Sigmoid colon (tissue), 7 donors: ENCODE results near the gene EFNA5. TPM values are rescaled to one million over a fixed set of nuclear protein-coding genes. Genes with fewer than 3 reads are reported as not detected.
"Not testable (repeated sequence)": the region's sequence is repeated elsewhere in the genome, so short reads cannot be mapped to it uniquely, and the experiment has no call there.

Experiments used
- DNase-seq: peaks from one replicate; pipeline ENCODE4 v3.0.0-alpha.2; 2019
- H3K27ac ChIP-seq, 4 donors: fragments of 200-600 bp; sonication (generic); one replicate each; pipeline ENCODE4 v1.5.1; 2016 to 2019; ENCODE audit warnings: mild to moderate bottlenecking in 1 of 4
- H3K27me3 ChIP-seq, 3 donors: fragments of 200-600 bp; sonication (generic); one replicate each; pipeline ENCODE4 v1.5.1; 2019; ENCODE audit warnings: mild to moderate bottlenecking in 1 of 3
- H3K36me3 ChIP-seq, 4 donors: fragments of 200-600 bp; sonication (generic); one replicate each; pipeline ENCODE4 v1.5.1; 2016 to 2019
- H3K4me1 ChIP-seq, 4 donors: fragments of 200-600 bp; sonication (generic); one replicate each; pipeline ENCODE4 v1.5.1; 2017 to 2019
- H3K4me3 ChIP-seq, 4 donors: fragments of 200-600 bp; sonication (generic); one replicate each; pipeline ENCODE4 v1.5.1; 2017 to 2019; ENCODE audit warnings: mild to moderate bottlenecking in 2 of 4, moderate library complexity in 1 of 4
- H3K9me3 ChIP-seq, 4 donors: fragments of 200-600 bp in 3 of 4; sonication (generic) in 3 of 4; one replicate each; pipeline versions ENCODE4 v1.5.1 to v1.6.1; 2013 to 2019
- EP300 ChIP-seq, 4 donors: sonication (generic); formaldehyde crosslinking; IDR thresholded peaks; one replicate each; pipeline ENCODE4 v1.6.1; 2017; ENCODE audit warnings: antibody characterized with exemption in 4 of 4
- POLR2A ChIP-seq, 2 donors: fragments of 450-650 bp; IDR thresholded peaks; one replicate each; pipeline ENCODE4 v1.6.1; 2016; ENCODE audit warnings: antibody characterized with exemption in 2 of 2, mild to moderate bottlenecking in 2 of 2, moderate library complexity in 2 of 2
- POLR2AphosphoS5 ChIP-seq, 4 donors: sonication (generic); formaldehyde crosslinking; IDR thresholded peaks; one replicate each; pipeline ENCODE4 v1.6.1; 2017; ENCODE audit warnings: antibody characterized with exemption in 4 of 4
- WGBS, 2 donors: extraction: QIAGEN DNeasy Blood & Tissue Kit; methylation state at CpG; one replicate each; pipeline ENCODE4 v1.1.7; 2013; 5-methylcytosine and 5-hydroxymethylcytosine counted together
- intact Hi-C: fragments of 100-400 bp; cut with DNase I; formaldehyde crosslinking; loops from one replicate; pipeline ENCODE4 v1.15.1; 2023
- polyA plus RNA-seq, 3 donors: library from polyadenylated mRNA; stranded (reverse); fragments of 200-250 nt; gene quantifications; one replicate each; pipeline ENCODE4 v1.2.3, GENCODE V29; 2013
- total RNA-seq, 4 donors: library from RNA; depleted of rRNA; stranded (reverse); fragments of >200 nt; gene quantifications; one replicate each; pipeline ENCODE4 v1.1.0, GENCODE V29; 2016
- TF ChIP-seq, protein P1 (sequence below), 4 experiments: fragments of 450-650 bp in 3 of 4; fragments of 200-600 bp in 1 of 4; IDR thresholded peaks; one replicate each; pipeline ENCODE4 v1.5.1; 2016 to 2019; ENCODE audit warnings: antibody characterized with exemption in 4 of 4, mild to moderate bottlenecking in 3 of 4, moderate library complexity in 2 of 4
- donor health status: healthy with polysubstance abuse.
- donor health status: Bipolar disorder and iron deficiency.
- donor health status: healthy.

EFNA5 gene
- total and polyA plus RNA-seq, 7 donors = 0.60 to 10.8 (median 6.8) TPM

DNA sequence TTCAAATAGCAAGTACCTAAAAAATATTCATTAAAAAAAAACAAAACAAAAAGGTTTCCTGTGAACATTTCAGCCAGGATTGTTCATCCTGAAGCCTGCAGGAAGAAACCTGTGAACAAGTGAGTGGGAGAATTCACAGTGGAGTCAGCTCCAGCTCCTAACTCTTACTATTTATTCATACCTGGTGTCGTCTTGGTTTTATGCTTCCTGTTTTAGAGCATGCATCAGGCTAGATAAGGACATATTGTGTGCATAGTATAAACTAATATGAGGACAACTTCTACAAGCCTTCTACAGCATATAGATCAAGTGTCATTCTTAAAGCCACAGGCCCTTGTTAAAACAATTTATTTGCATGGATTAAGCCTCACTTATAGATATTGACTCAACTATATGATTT lies 169.9 kb downstream of the EFNA5 start:
- DNase-seq = no peak
- peaks cover 0 to 7% (median 0%) of the 10 kb centered on the region in 4 donors for H3K4me1 ChIP-seq
- 12 to 27% methylated on average over 1 of the region's 1 CpG for WGBS, 2 donors
- H3K27ac ChIP-seq = no peak overlapping the region
- H3K27me3 ChIP-seq = no peaks in the 10 kb centered on the region
- H3K4me3 ChIP-seq = no peak overlapping the region
- TF ChIP-seq, protein P1, sequence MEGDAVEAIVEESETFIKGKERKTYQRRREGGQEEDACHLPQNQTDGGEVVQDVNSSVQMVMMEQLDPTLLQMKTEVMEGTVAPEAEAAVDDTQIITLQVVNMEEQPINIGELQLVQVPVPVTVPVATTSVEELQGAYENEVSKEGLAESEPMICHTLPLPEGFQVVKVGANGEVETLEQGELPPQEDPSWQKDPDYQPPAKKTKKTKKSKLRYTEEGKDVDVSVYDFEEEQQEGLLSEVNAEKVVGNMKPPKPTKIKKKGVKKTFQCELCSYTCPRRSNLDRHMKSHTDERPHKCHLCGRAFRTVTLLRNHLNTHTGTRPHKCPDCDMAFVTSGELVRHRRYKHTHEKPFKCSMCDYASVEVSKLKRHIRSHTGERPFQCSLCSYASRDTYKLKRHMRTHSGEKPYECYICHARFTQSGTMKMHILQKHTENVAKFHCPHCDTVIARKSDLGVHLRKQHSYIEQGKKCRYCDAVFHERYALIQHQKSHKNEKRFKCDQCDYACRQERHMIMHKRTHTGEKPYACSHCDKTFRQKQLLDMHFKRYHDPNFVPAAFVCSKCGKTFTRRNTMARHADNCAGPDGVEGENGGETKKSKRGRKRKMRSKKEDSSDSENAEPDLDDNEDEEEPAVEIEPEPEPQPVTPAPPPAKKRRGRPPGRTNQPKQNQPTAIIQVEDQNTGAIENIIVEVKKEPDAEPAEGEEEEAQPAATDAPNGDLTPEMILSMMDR (IDR thresholded peaks at IDR 0.05) = no peak
- no peak for TF ChIP-seq POLR2A (IDR thresholded peaks at IDR 0.05)
- no peak for TF ChIP-seq POLR2AphosphoS5 (IDR thresholded peaks at IDR 0.05)
- TF ChIP-seq EP300 (IDR thresholded peaks at IDR 0.05) = no peak
- intact Hi-C loops = no loop called here
- no peaks in the 10 kb centered on the region for H3K9me3 ChIP-seq
- no peaks in the 10 kb centered on the region for H3K36me3 ChIP-seq

DNA sequence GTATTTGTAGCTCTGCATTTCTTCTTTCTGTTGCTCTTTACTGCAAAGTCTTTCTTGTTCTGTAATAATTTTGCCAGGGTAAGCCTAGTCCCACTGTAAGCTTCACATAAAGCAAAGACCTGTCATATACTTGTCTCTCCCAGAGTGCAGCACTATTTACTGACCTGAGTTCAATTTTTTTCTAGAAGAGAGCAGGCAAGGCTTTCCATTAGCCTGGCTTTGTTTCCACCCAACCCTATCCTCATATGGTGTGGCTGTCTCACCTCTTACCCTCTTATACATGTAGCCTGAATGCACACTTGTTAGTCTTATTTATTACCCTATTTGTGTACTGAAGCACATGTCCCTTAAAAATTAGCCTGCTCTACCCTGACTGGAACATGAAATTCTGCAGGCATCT lies 170.4 kb downstream of the EFNA5 start:
- intact Hi-C loops = no loop called here
- TF ChIP-seq EP300 (IDR thresholded peaks at IDR 0.05) (no peak), POLR2AphosphoS5 (IDR thresholded peaks at IDR 0.05) (no peak), POLR2A (IDR thresholded peaks at IDR 0.05) (no peak)
- TF ChIP-seq, protein P1 (IDR thresholded peaks at IDR 0.05) = no peak
- Histone ChIP-seq H3K27me3 (no peaks in the 10 kb centered on the region), H3K27ac (no peak overlapping the region), H3K9me3 (no peaks in the 10 kb centered on the region), H3K4me1 (peaks cover 0 to 7% (median 0%) of the 10 kb centered on the region in 4 donors), H3K36me3 (no peaks in the 10 kb centered on the region), H3K4me3 (no peak overlapping the region)
- DNase-seq = no peak

DNA sequence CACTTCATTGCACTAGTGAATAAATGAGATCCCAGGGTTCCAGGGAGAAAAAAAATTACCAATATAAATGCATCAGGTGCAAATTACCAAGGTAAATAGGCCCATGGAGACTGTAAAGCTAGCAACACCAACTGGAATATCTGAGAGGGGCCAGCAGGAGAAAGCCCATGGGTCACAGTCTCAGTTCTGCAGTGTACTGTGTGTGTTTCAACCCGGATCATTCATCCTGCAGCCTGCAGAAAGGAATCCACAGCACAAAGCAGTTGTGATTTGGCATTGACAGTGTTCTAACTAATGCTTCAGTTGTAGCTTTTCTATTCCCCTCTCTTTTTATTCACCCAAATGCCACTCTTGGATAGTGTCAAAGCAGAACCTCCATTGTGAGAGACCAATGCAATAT lies 171.0 kb downstream of the EFNA5 start:
- Histone ChIP-seq H3K36me3 (no peaks in the 10 kb centered on the region), H3K27ac (no peak overlapping the region), H3K9me3 (no peaks in the 10 kb centered on the region), H3K4me1 (peaks cover 0 to 7% (median 0%) of the 10 kb centered on the region in 4 donors), H3K4me3 (no peak overlapping the region), H3K27me3 (no peaks in the 10 kb centered on the region)
- DNase-seq = no peak
- 86 to 89% methylated on average over 1 of the region's 1 CpG for WGBS, 2 donors
- TF ChIP-seq POLR2AphosphoS5 (IDR thresholded peaks at IDR 0.05) = no peak
- no peak for TF ChIP-seq POLR2A (IDR thresholded peaks at IDR 0.05)
- TF ChIP-seq, protein P1 (IDR thresholded peaks at IDR 0.05) = no peak
- no peak for TF ChIP-seq EP300 (IDR thresholded peaks at IDR 0.05)
- intact Hi-C loops = no loop called here

DNA sequence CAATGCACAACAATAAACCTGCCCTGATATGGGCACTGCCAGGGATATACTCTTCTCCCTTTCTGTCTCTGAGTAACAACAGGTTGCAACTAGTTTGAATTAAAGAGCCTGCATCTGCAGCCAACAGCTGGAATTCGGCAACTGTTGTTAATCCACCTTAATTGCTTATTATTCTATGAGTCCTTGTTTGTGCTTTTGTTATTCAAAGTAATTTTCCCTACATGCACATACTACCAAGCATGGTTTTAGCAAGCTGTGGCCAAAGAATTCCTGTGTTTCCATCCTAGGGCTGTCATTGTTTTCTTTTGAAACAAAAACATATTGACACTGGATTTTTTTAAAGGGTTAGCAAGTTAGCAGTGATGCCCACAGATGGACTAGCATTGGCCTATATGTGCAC lies 171.5 kb downstream of the EFNA5 start:
- no peaks in the 10 kb centered on the region for H3K27me3 ChIP-seq
- no peak for DNase-seq
- no peaks in the 10 kb centered on the region for H3K36me3 ChIP-seq
- H3K4me1 ChIP-seq = peaks cover 0 to 7% (median 0%) of the 10 kb centered on the region in 4 donors
- TF ChIP-seq, protein P1 (IDR thresholded peaks at IDR 0.05) = no peak
- TF ChIP-seq EP300 (IDR thresholded peaks at IDR 0.05) (no peak), POLR2AphosphoS5 (IDR thresholded peaks at IDR 0.05) (no peak), POLR2A (IDR thresholded peaks at IDR 0.05) (no peak)
- intact Hi-C loops = no loop called here
- no peaks in the 10 kb centered on the region for H3K9me3 ChIP-seq
- no peak overlapping the region for H3K27ac ChIP-seq
- H3K4me3 ChIP-seq = no peak overlapping the region
- WGBS, 2 donors = 63 to 86% methylated on average over 1 of the region's 1 CpG

DNA sequence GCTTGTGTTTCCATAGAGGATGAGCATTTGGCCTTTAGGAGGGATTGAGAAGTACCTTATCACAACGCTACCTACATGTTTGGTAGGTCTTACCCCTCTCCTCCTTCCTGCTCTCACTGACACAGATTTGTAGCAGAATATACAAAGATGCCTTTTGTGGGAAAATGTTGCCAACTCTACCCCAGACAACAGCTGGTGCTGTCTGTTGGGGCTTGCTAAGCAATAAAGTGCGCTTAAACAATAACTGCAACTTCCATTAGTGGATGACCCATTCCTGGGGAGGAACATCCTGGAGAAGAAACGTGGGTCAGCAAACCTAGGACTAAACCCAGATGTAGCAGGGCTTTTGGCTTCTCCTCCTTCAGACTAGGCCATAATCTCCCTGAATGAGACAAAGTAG lies 174.3 kb downstream of the EFNA5 start:
- Histone ChIP-seq H3K4me1 (peaks cover 0 to 7% (median 0%) of the 10 kb centered on the region in 4 donors), H3K4me3 (no peak overlapping the region), H3K27ac (no peak overlapping the region), H3K9me3 (no peaks in the 10 kb centered on the region), H3K27me3 (no peaks in the 10 kb centered on the region), H3K36me3 (no peaks in the 10 kb centered on the region)
- no peak for DNase-seq
- intact Hi-C loops = no loop called here
- WGBS, 2 donors = 81 to 84% methylated on average over 3 of the region's 3 CpGs
- TF ChIP-seq POLR2AphosphoS5 (IDR thresholded peaks at IDR 0.05) = no peak

DNA sequence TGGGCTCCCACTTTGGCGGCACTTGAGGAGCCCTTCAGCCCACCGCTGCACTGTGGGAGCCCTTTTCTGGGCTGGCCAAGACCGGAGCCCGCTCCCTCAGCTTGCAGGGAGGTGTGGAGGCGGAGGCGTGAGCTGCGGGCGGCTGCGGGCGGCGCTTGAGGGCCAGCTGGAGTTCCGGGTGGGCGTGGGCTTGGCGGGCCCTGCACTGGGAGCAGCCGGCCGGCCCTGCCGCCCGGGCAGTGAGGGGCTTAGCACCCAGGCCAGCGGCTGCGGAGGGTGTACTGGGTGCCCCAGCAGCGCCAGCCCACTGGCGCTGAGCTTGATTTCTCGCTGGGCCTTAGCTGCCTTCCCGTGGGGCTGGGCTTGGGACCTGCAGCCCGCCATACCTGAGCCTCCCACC lies 176.6 kb downstream of the EFNA5 start:
- H3K4me3 ChIP-seq, H3K27ac ChIP-seq, intact Hi-C loops, H3K9me3 ChIP-seq, H3K4me1 ChIP-seq, H3K27me3 ChIP-seq, DNase-seq, H3K36me3 ChIP-seq: not testable (repeated sequence)
- WGBS, 2 donors = 90 to 97% methylated on average over 25 of the region's 25 CpGs
